Glutamatergic neuron (in vitro differentiated cells): ENCODE data around the gene PRKAG2. TPM values are rescaled to one million over a fixed set of nuclear protein-coding genes. Genes with fewer than 3 reads are reported as not detected.
A peak's percentile ranks its signal among the peaks of the same experiment; 100 is the strongest.

Experiments
- DNase-seq: peaks from one replicate; pipeline ENCODE4 v3.0.0; 2022
- H3K27ac Mint-ChIP-seq: one replicate; pipeline ENCODE4 v1.8.0; 2020; ENCODE audit warnings: mild to moderate bottlenecking, mixed read lengths, inconsistent platforms; ENCODE audit not compliant: unreplicated experiment
- H3K27me3 Mint-ChIP-seq: one replicate; pipeline ENCODE4 v1.8.0; 2020; ENCODE audit warnings: mild to moderate bottlenecking, moderate library complexity, mixed read lengths, inconsistent platforms; ENCODE audit not compliant: unreplicated experiment
- H3K36me3 Mint-ChIP-seq: one replicate; pipeline ENCODE4 v1.8.0; 2020; ENCODE audit warnings: mild to moderate bottlenecking, mixed read lengths, inconsistent platforms; ENCODE audit not compliant: unreplicated experiment
- H3K4me1 Mint-ChIP-seq: one replicate; pipeline ENCODE4 v1.8.0; 2020; ENCODE audit warnings: mild to moderate bottlenecking, low read depth, mixed read lengths, inconsistent platforms; ENCODE audit not compliant: unreplicated experiment
- H3K4me3 Mint-ChIP-seq: one replicate; pipeline ENCODE4 v1.8.0; 2020; ENCODE audit warnings: mild to moderate bottlenecking, mixed read lengths, inconsistent platforms; ENCODE audit not compliant: unreplicated experiment
- H3K9me3 Mint-ChIP-seq: one replicate; pipeline ENCODE4 v1.8.0; 2020; ENCODE audit warnings: mild to moderate bottlenecking, moderate library complexity, mixed read lengths, inconsistent platforms; ENCODE audit not compliant: unreplicated experiment
- long read RNA-seq: library from polyadenylated mRNA; unstranded; transcript quantifications from one replicate; pipeline ENCODE4 v2.0.0, GENCODE V29; 2020; ENCODE audit not compliant: unreplicated experiment
- total RNA-seq: library from RNA; stranded (reverse); fragmentation: NEBNext Ultra II Directional; extraction: Animal tissue kit (Norgen Biotek cat#: 25700); gene quantifications from one replicate; pipeline ENCODE4 v1.2.1, GENCODE V29; 2021; ENCODE audit not compliant: unreplicated experiment
- TF ChIP-seq, protein P1 (sequence below): fragments of 200-600 bp; sonication (generic); IDR thresholded peaks from one replicate; pipeline ENCODE4 v1.5.0; 2021; ENCODE audit not compliant: partially characterized antibody, unreplicated experiment

The PRKAG2 gene
- 24.7 TPM for total RNA-seq
- long read RNA-seq, partial matches to known transcripts: 2 of 6 reads
- long read RNA-seq, other reads (novel, unspliced or antisense): 1 of 6 reads

DNA sequence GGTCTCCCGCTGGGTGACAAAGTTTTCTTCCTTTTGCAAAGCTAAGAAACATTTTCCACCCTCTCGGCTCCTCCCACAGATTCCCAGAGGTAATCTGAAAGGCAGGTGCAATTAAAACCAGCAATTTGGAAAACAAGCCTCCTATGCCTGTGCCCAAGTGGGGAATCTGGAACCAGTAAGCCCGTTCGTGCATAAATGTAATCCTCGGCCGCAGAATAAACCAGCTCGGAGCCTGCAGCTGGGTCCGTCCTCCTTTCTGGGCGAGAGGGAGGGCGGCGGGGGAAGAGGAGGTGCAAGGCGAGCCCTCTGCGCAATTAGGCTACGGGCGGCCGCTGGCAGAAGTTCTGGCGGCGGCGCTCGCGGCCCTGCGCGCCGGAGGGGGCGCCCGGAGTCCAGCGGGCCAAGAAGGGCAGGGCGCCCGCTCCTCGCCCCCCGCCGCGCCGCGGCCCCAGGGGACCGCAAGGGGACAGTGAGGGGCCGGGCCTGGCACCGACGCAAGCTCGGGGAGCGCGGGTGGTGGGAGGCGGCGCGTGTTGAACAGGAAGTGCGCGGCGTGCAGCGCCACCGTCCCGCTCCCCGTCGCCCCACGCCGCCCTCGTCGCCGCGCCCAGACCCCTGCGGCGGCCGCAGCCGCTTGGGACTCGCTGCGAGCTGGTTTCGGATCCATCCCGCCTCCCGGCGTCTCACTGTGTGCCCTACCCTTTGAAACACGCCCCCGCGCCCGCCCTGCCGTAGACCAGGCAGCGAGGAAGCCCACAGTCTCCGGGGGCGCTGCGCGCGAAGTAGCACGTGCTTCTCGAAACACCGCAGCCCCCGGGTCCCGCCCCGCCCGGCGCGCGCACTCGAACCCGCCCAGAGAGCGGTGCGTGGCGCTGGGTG, at the start of gene PRKAG2:
Gene PRKAG2, minus strand, starts transcription at position 217 of the 879 bp plus-strand sequence. CDS start 495 bp downstream, outside the sequence.
- Mint-ChIP-seq H3K4me3 (peak within 1 kb of the TSS; percentile 90), H3K27ac (peak within 1 kb of the TSS; percentile 70), H3K36me3 (no peaks in the 10 kb centered on the region), H3K27me3 (no peaks in the 10 kb centered on the region), H3K4me1 (no peaks in the 10 kb centered on the region), H3K9me3 (peaks cover 2% of the 10 kb centered on the region)
- DNase-seq: peak; percentile 64
- TF ChIP-seq, protein P1, sequence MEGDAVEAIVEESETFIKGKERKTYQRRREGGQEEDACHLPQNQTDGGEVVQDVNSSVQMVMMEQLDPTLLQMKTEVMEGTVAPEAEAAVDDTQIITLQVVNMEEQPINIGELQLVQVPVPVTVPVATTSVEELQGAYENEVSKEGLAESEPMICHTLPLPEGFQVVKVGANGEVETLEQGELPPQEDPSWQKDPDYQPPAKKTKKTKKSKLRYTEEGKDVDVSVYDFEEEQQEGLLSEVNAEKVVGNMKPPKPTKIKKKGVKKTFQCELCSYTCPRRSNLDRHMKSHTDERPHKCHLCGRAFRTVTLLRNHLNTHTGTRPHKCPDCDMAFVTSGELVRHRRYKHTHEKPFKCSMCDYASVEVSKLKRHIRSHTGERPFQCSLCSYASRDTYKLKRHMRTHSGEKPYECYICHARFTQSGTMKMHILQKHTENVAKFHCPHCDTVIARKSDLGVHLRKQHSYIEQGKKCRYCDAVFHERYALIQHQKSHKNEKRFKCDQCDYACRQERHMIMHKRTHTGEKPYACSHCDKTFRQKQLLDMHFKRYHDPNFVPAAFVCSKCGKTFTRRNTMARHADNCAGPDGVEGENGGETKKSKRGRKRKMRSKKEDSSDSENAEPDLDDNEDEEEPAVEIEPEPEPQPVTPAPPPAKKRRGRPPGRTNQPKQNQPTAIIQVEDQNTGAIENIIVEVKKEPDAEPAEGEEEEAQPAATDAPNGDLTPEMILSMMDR: no peak

DNA sequence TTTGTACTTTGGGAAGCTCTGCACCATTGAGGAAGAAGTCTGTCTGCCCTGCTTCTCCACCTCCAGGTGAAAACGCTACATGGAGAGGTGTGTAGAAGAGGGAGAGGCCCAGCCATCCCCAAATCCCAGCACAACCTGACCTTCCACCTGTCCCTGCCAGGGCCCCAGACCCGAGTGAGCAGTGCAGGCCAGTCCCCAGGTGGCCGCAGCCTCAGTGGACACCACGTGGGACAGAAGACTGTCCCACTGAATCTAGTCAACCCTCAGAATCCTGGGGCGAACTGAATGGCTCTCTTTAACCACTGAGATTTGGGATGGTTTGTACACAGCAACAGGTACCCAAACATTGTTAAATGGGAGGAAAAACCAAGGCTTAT, 49.4 kb upstream of the PRKAG2 start:
- Mint-ChIP-seq H3K9me3 (no peaks in the 10 kb centered on the region), H3K36me3 (no peaks in the 10 kb centered on the region), H3K27me3 (peaks cover 3% of the 10 kb centered on the region), H3K27ac (no peak overlapping the region), H3K4me3 (no peak overlapping the region), H3K4me1 (peaks cover 2% of the 10 kb centered on the region)
- TF ChIP-seq, protein P1: no peak
- DNase-seq: no peak

DNA sequence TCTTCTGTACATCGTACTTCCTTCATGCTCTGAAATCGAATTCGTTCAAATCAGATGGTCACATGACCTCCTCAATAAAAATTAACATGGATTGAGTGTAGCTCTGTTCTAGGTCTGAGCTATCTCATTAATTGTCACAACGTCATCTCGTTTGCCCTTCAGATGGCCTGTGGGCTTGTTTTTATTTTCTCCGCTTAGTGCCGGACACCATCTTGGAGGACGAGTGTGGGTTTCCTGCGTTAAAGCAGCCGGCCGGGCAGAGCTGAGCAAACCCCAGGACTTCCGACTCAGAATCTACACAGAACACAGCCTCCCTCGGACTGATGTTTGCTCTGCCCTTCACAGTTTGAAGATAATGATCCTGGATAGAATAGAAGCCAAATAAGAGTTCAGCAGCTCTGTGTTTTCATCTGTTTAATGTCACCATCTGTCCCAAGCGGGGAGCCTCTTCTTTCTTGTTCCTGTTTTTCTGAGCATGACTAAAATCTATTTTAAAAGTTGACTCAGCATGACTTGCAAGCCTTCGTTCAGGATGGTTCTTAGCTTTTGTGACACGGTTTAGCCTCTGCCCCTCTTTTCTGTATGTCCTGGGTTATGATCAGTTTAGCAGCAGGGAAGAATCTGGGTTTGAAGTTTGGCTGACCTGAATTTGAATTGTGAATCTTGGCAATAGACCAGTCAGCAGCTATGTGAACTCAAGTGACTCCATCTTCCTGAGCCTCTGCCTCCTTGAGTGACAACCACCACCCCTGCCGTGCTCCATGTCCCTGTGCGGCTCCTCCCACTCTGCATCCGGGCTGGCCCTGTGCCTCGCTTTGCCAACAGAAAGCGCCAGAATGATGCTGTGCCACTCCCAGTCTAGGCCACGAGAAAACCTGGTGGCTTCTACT, 48.8 kb upstream of the PRKAG2 start:
- no peaks in the 10 kb centered on the region for H3K9me3 Mint-ChIP-seq
- H3K4me1 Mint-ChIP-seq: peaks cover 2% of the 10 kb centered on the region
- no peak for DNase-seq
- no peaks in the 10 kb centered on the region for H3K36me3 Mint-ChIP-seq
- TF ChIP-seq, protein P1: no peak
- H3K27ac Mint-ChIP-seq: no peak overlapping the region
- H3K4me3 Mint-ChIP-seq: no peak overlapping the region
- peaks cover 4% of the 10 kb centered on the region for H3K27me3 Mint-ChIP-seq

DNA sequence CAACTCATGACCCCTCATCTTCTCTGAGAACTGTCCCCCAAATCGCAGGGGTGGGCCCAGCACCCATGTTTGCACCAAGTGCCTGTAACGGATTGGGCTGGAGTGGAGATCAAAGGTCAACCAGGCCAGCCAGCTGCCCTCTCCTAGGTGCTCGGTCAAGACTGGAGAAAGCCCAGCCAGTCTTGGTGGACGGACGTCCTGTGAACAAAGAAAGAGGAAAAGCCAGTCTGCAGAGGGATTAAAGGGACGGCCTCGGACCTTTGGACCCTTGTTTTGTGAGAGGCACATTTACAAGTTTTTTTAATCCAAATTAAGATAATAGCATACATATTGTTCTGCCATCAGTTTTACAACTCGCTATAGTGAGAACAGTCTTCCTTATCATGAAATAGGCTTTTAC, 47.6 kb upstream of the PRKAG2 start:
- Mint-ChIP-seq H3K36me3 (no peaks in the 10 kb centered on the region), H3K27ac (no peak overlapping the region), H3K9me3 (no peaks in the 10 kb centered on the region), H3K4me3 (no peak overlapping the region), H3K4me1 (peaks cover 2% of the 10 kb centered on the region), H3K27me3 (peaks cover 4% of the 10 kb centered on the region)
- no peak for DNase-seq
- TF ChIP-seq, protein P1: no peak
